NB4 (cell line): ENCODE measurements around the gene CDH10.

Experiments used
- DNase-seq: peaks from one replicate; pipeline ENCODE4 v3.0.0; 2010; ENCODE audit warnings: low read depth
- H3K4me3 ChIP-seq: one replicate; pipeline ENCODE4 v1.5.1; 2011; ENCODE audit warnings: mild to moderate bottlenecking, low read depth, low read length, moderate library complexity
- MYC ChIP-seq: IDR thresholded peaks from 2 replicates; pipeline ENCODE4 v1.6.1; 2011; ENCODE audit warnings: low read depth, low read length
- POLR2A ChIP-seq: IDR thresholded peaks from 2 replicates; pipeline ENCODE4 v1.6.1; 2011; ENCODE audit warnings: mild to moderate bottlenecking; ENCODE audit not compliant: insufficient read length; ENCODE audit errors: extremely low read depth
- TF ChIP-seq, protein P1 (sequence below): IDR thresholded peaks from 2 replicates; pipeline ENCODE4 v1.6.1; 2011; ENCODE audit warnings: low read depth, low read length
- TF ChIP-seq, protein P2 (sequence below): IDR thresholded peaks from one replicate; pipeline ENCODE4 v1.5.1; 2012; ENCODE audit warnings: low read depth, low read length

Gene CDH10

DNA sequence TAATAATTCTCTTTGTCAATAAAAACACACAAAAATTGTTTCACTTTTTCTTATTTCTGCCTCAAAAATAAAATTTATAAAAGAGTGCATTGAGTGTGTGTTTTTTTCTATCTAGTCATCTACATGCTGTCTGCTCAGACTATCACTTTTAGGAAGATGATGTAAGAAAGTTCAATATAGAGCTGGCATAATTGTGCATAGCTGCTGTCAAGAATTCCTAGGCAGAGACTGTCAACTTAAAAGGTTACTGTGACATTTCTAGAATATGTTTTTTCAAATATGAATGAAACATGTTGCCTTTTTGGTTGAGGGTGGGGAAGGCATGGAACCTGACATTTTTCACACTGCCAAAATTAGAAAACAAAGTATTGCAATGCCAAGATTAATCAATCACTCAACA is 172.3 kb downstream of the CDH10 start:
- DNase-seq = no peak
- H3K4me3 ChIP-seq = no peak overlapping the region
- TF ChIP-seq, protein P1, sequence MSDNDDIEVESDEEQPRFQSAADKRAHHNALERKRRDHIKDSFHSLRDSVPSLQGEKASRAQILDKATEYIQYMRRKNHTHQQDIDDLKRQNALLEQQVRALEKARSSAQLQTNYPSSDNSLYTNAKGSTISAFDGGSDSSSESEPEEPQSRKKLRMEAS = no peak
- TF ChIP-seq, protein P2, sequence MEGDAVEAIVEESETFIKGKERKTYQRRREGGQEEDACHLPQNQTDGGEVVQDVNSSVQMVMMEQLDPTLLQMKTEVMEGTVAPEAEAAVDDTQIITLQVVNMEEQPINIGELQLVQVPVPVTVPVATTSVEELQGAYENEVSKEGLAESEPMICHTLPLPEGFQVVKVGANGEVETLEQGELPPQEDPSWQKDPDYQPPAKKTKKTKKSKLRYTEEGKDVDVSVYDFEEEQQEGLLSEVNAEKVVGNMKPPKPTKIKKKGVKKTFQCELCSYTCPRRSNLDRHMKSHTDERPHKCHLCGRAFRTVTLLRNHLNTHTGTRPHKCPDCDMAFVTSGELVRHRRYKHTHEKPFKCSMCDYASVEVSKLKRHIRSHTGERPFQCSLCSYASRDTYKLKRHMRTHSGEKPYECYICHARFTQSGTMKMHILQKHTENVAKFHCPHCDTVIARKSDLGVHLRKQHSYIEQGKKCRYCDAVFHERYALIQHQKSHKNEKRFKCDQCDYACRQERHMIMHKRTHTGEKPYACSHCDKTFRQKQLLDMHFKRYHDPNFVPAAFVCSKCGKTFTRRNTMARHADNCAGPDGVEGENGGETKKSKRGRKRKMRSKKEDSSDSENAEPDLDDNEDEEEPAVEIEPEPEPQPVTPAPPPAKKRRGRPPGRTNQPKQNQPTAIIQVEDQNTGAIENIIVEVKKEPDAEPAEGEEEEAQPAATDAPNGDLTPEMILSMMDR = no peak
- TF ChIP-seq POLR2A (no peak), MYC (no peak)

DNA sequence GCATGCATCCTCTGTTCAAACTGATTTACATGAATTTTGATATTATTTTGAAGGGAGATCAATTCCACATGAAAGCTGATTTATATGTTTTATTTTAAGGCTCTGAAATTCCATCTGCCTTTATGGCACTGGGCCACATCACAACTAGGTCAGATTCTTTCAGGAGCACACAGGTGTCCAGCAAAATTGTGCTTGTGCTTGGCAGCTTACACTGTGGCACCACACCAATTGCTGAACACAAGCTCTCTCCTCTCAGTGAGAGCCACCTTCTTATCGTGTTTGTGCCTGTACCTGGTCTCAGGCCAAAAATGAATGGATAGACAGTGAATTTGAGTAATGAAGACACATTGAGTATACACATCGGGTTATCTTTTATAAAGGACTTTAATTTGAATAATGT is 200.4 kb downstream of the CDH10 start:
- TF ChIP-seq MYC (no peak), POLR2A (no peak)
- TF ChIP-seq, protein P2 = no peak
- TF ChIP-seq, protein P1 = no peak
- no peak for DNase-seq
- no peak overlapping the region for H3K4me3 ChIP-seq

DNA sequence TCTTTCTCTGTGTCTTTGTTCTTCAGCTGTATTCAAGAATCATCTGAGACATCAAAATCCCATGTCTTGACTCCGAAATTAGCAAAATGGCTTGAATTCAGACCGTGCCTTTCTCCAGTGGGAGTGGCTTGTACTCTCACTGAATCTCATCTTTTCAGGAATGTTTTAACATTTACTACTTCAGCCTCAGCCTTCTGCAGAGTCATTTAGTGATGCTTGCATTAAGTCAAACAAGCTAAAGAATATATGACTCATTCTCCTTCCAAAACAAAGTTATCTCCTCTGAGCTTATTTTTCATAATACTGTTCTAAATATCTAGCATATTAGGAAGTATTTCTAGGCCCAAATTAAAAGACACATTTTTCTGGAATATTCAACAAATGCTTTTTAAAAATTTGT is 205.3 kb downstream of the CDH10 start:
- H3K4me3 ChIP-seq = no peak overlapping the region
- TF ChIP-seq, protein P2 = no peak
- no peak for TF ChIP-seq MYC
- TF ChIP-seq POLR2A = no peak
- TF ChIP-seq, protein P1 = no peak
- no peak for DNase-seq
